Adrenal gland (tissue), 12 donors: Measurements from ENCODE around the gene PCDH9. TPM values are rescaled to one million over a fixed set of nuclear protein-coding genes. Genes with fewer than 3 reads are reported as not detected.

Source experiments
- DNase-seq, 7 donors: peaks; one replicate each; pipeline ENCODE4 v3.0.0-alpha.2; 2019 to 2020
- H3K27ac ChIP-seq, 5 donors: fragments of 200-600 bp; sonication (generic) in 4 of 5; 1 replicate in 3 of 5; 2 replicates in 2 of 5; pipeline versions ENCODE4 v1.5.1 to v1.8.0; 2016 to 2020; ENCODE audit warnings: mild to moderate bottlenecking in 1 of 5
- H3K27me3 ChIP-seq: fragments of 200-600 bp; 2 replicates; pipeline ENCODE4 v1.8.0; 2021
- H3K36me3 ChIP-seq, 2 donors: fragments of 200-600 bp; replicated peaks in 1 of 2; 1 replicate in 1 of 2; 2 replicates in 1 of 2; pipeline versions ENCODE4 v1.5.1 to v1.8.0; 2018 to 2022
- H3K4me1 ChIP-seq, 2 donors: fragments of 200-600 bp; replicated peaks in 1 of 2; 1 replicate in 1 of 2; 2 replicates in 1 of 2; pipeline versions ENCODE4 v1.5.1 to v1.8.0; 2018 to 2021
- H3K4me3 ChIP-seq, 4 donors: fragments of 200-600 bp; sonication (generic) in 3 of 4; one replicate each; pipeline ENCODE4 v1.5.1; 2016 to 2018
- H3K9me3 ChIP-seq, 3 donors: fragments of 200-600 bp; sonication (generic) in 1 of 3; replicated peaks in 1 of 3; 1 replicate in 2 of 3; 2 replicates in 1 of 3; pipeline versions ENCODE4 v1.5.1 to v1.8.0; 2016 to 2021
- POLR2A ChIP-seq, 2 donors: fragments of 450-650 bp; IDR thresholded peaks; one replicate each; pipeline ENCODE4 v1.6.1; 2017; ENCODE audit warnings: antibody characterized with exemption in 2 of 2, mild to moderate bottlenecking in 2 of 2, moderate library complexity in 1 of 2
- WGBS, 4 donors: extraction: QIAGEN DNeasy Blood & Tissue Kit in 2 of 4; methylation state at CpG; one replicate each; pipeline versions ENCODE4 v1.1.5 to v1.1.7; 2013 to 2017; 5-methylcytosine and 5-hydroxymethylcytosine counted together
- intact Hi-C, 2 donors: fragments of 100-400 bp; cut with DNase I; formaldehyde crosslinking; loops; one replicate each; pipeline versions ENCODE4 v1.14.1 to v1.15.0; 2022 to 2023
- polyA plus RNA-seq, 3 donors: library from polyadenylated mRNA; stranded (reverse); fragments of 200-250 nt in 2 of 3; fragments of 350-450 nt in 1 of 3; fragmentation: Illumina TruSeq in 1 of 3; extraction: RNeasy Lipid Tissue Mini Kit (QIAGEN cat#74804) in 1 of 3; gene quantifications; one replicate each; pipeline ENCODE4 v1.2.3, GENCODE V29; 2013 to 2014
- total RNA-seq, 9 donors: library from RNA; depleted of rRNA in 4 of 9; stranded (reverse); fragments of >200 nt in 4 of 9; fragments of 120-200 nt in 1 of 9; fragmentation: NEBNext Ultra II Directional in 1 of 9; extraction: Animal tissue kit (Norgen Biotek cat#: 25700) in 1 of 9; gene quantifications; one replicate each; pipeline versions ENCODE4 v1.1.0 to v1.2.4, GENCODE V29; 2013 to 2023
- TF ChIP-seq, protein P1 (sequence below), 6 experiments: fragments of 450-650 bp in 4 of 6; fragments of 200-600 bp in 2 of 6; sonication (generic) in 1 of 6; IDR thresholded peaks; 1 replicate in 5 of 6; 2 replicates in 1 of 6; pipeline versions ENCODE4 v1.5.1 to v1.8.0; 2016 to 2021; ENCODE audit warnings: antibody characterized with exemption in 6 of 6, mild to moderate bottlenecking in 2 of 6, moderate library complexity in 1 of 6
- donor health status: healthy with polysubstance abuse.
- donor health status: Bipolar disorder and iron deficiency.
- donor health status: DM: yes; HTN: yes; CAD: no.
- donor health status: DM: no; HTN: no; CAD: no.
- donor health status: DM: no; HTN: no; CAD: no.
- donor health status: DM: yes; HTN: yes; CAD: no.

Gene PCDH9
- total and polyA plus RNA-seq, 12 donors: 0.71 to 10.9 (median 3.6) TPM

DNA sequence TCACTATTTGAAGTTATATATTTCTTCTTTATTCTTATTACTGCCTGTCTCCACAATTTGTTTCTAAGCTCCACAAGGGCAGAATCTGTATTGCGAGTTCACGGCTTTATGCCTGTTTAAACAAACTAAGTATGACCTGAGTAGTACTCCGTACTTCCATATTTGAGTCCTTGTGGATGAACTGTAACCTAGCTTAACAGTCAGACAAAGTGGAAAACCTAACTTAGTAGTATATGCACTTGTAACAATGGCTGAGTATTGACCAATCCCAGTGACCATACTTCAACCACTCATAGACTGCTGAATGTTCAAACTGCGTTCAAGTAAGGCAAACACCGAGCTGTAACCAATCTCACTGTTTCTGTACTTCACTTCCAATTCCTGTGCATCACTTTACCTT lies 292.7 kb downstream of the PCDH9 start:
- 88 to 94% (median 91%) methylated on average over 5 of the region's 5 CpGs for WGBS, 4 donors
- intact Hi-C loops: no loop called here

DNA sequence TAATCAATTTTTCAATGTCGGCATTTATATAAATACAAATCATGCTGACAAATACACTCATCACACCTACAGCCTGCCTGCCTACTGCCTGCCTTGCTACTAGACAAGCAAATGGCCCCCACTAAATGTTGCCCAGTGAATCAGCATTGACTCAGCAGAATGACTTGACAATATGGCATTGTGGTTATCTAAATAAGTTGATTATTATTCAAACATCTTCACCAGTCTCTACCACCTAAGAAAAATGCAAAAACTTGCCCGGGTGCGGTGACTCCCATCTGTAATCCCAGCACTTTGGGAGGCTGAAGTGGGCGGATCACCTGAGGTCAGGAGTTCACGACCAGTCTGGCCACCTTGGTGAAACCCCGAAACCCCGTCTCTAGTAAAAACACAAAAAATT lies 296.1 kb downstream of the PCDH9 start:
- Histone ChIP-seq H3K27ac (no peak overlapping the region), H3K27me3 (no peaks in the 10 kb centered on the region), H3K4me3 (no peak overlapping the region), H3K36me3 (no peaks in the 10 kb centered on the region), H3K9me3 (no peaks in the 10 kb centered on the region), H3K4me1 (no peaks in the 10 kb centered on the region)
- intact Hi-C loops: no loop called here
- no peak for TF ChIP-seq POLR2A (IDR thresholded peaks at IDR 0.05)
- TF ChIP-seq, protein P1, sequence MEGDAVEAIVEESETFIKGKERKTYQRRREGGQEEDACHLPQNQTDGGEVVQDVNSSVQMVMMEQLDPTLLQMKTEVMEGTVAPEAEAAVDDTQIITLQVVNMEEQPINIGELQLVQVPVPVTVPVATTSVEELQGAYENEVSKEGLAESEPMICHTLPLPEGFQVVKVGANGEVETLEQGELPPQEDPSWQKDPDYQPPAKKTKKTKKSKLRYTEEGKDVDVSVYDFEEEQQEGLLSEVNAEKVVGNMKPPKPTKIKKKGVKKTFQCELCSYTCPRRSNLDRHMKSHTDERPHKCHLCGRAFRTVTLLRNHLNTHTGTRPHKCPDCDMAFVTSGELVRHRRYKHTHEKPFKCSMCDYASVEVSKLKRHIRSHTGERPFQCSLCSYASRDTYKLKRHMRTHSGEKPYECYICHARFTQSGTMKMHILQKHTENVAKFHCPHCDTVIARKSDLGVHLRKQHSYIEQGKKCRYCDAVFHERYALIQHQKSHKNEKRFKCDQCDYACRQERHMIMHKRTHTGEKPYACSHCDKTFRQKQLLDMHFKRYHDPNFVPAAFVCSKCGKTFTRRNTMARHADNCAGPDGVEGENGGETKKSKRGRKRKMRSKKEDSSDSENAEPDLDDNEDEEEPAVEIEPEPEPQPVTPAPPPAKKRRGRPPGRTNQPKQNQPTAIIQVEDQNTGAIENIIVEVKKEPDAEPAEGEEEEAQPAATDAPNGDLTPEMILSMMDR (IDR thresholded peaks at IDR 0.05): no peak
- WGBS, 4 donors: 88 to 94% (median 90%) methylated on average over 7 of the region's 7 CpGs
- DNase-seq: no peak

More for the DNA sequence above, 292.7 kb downstream of the PCDH9 start:
- no peak overlapping the region for H3K27ac ChIP-seq
- H3K4me3 ChIP-seq: no peak overlapping the region
- H3K9me3 ChIP-seq: peaks cover 0 to 3% (median 0%) of the 10 kb centered on the region in 3 donors
- no peak for DNase-seq
- H3K27me3 ChIP-seq: no peaks in the 10 kb centered on the region
- TF ChIP-seq, protein P1 (IDR thresholded peaks at IDR 0.05): no peak
- no peak for TF ChIP-seq POLR2A (IDR thresholded peaks at IDR 0.05)
- no peaks in the 10 kb centered on the region for H3K36me3 ChIP-seq
- no peaks in the 10 kb centered on the region for H3K4me1 ChIP-seq

- no peaks in the 10 kb centered on the region for H3K36me3 ChIP-seq
- 65 to 70% (median 67%) methylated on average over 3 of the region's 3 CpGs for WGBS, 4 donors
- no peaks in the 10 kb centered on the region for H3K27me3 ChIP-seq
- intact Hi-C loops: no loop called here
- no peak overlapping the region for H3K27ac ChIP-seq
- no peaks in the 10 kb centered on the region for H3K4me1 ChIP-seq
- H3K4me3 ChIP-seq: no peak overlapping the region
- no peak for TF ChIP-seq POLR2A (IDR thresholded peaks at IDR 0.05)
- TF ChIP-seq, protein P1 (IDR thresholded peaks at IDR 0.05): no peak
- no peak for DNase-seq
- no peaks in the 10 kb centered on the region for H3K9me3 ChIP-seq
These were observed 296.6 kb downstream of the PCDH9 start for GRCh38 chr13:66933527-66933926.

DNA sequence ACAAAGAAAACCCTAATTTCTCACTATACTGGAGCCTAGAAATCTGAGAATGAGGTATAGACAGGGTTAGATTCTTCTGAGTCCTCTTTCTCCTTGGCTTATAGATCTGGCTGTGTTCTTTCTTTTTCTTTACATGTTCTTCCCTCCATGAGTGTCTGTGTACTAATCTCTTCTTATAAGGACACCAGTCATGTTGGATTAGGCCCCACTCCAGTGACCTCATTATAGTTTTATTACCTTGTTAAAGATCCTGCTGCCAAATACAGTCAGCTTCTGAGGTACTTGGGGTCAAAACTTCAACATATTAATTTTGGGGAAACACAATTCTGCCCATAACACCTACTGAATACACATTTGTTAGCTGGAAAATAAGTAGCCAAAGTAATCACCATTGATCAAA lies 302.6 kb downstream of the PCDH9 start:
- TF ChIP-seq, protein P1 (IDR thresholded peaks at IDR 0.05): no peak
- TF ChIP-seq POLR2A (IDR thresholded peaks at IDR 0.05): no peak
- Histone ChIP-seq H3K27me3 (no peaks in the 10 kb centered on the region), H3K27ac (no peak overlapping the region), H3K4me3 (no peak overlapping the region), H3K4me1 (no peaks in the 10 kb centered on the region), H3K9me3 (no peaks in the 10 kb centered on the region), H3K36me3 (no peaks in the 10 kb centered on the region)
- DNase-seq: no peak
- intact Hi-C loops: no loop called here
